Endodermal cell (in vitro differentiated cells): ENCODE measurements around the gene PDHX. TPM values are rescaled to one million over a fixed set of nuclear protein-coding genes. Genes with fewer than 3 reads are reported as not detected.

Experiments
- DNase-seq: peaks from one replicate; pipeline ENCODE4 v3.0.0-alpha.2; 2017
- H3K27ac ChIP-seq: 2 replicates; pipeline ENCODE4 v1.5.1; 2013; ENCODE audit warnings: mild to moderate bottlenecking, low read depth, low read length, moderate library complexity
- H3K27me3 ChIP-seq: 2 replicates; pipeline ENCODE4 v1.6.1; 2013; ENCODE audit warnings: mild to moderate bottlenecking, low read length, moderate library complexity; ENCODE audit not compliant: insufficient read depth, control insufficient read depth, poor library complexity, severe bottlenecking
- H3K36me3 ChIP-seq: 2 replicates; pipeline ENCODE4 v1.7.0; 2013; ENCODE audit warnings: mild to moderate bottlenecking, low read length, moderate library complexity; ENCODE audit not compliant: control insufficient read depth, insufficient read depth
- H3K4me1 ChIP-seq: one replicate; pipeline ENCODE4 v1.7.0; 2013; ENCODE audit warnings: low read length; ENCODE audit not compliant: control insufficient read depth, insufficient read depth
- H3K4me3 ChIP-seq: 2 replicates; pipeline ENCODE4 v1.5.1; 2013; ENCODE audit warnings: mild to moderate bottlenecking, low read length, moderate library complexity
- H3K9ac ChIP-seq: 2 replicates; pipeline ENCODE4 v1.6.1; 2013; ENCODE audit warnings: mild to moderate bottlenecking, low read length, moderate library complexity; ENCODE audit not compliant: poor library complexity, severe bottlenecking; ENCODE audit errors: extremely low read depth
- H3K9me3 ChIP-seq: 2 replicates; pipeline ENCODE4 v1.6.1; 2013; ENCODE audit warnings: mild to moderate bottlenecking, low read length, moderate library complexity; ENCODE audit not compliant: control insufficient read depth
- H3K27ac Mint-ChIP-seq: 2 replicates; pipeline ENCODE4 v1.8.0; 2020; ENCODE audit warnings: mixed read lengths
- H3K27me3 Mint-ChIP-seq: 2 replicates; pipeline ENCODE4 v1.8.0; 2021; ENCODE audit warnings: mild to moderate bottlenecking, mixed read lengths; ENCODE audit not compliant: insufficient read depth
- H3K36me3 Mint-ChIP-seq: 2 replicates; pipeline ENCODE4 v1.8.0; 2020; ENCODE audit warnings: low read depth, mixed read lengths
- H3K4me1 Mint-ChIP-seq: 2 replicates; pipeline ENCODE4 v1.8.0; 2020; ENCODE audit warnings: mixed read lengths
- H3K4me3 Mint-ChIP-seq: 2 replicates; pipeline ENCODE4 v1.8.0; 2020; ENCODE audit warnings: mild to moderate bottlenecking, moderate library complexity, mixed read lengths
- H3K9me3 Mint-ChIP-seq: 2 replicates; pipeline ENCODE4 v1.8.0; 2020; ENCODE audit warnings: mild to moderate bottlenecking, mixed read lengths
- WGBS, 2 experiments: methylation state at CpG; one replicate each; pipeline versions ENCODE4 v1.1.5 to v1.1.7; 2013; ENCODE audit warnings: missing lambda C conversion rate in 2 of 2, mixed read lengths in 1 of 2; ENCODE audit not compliant: insufficient coverage in 1 of 2, insufficient read length in 1 of 2; 5-methylcytosine and 5-hydroxymethylcytosine counted together
- total RNA-seq, 2 donors: library from RNA; stranded (reverse); fragmentation: NEBNext Ultra II Directional in 1 of 2; extraction: Animal tissue kit (Norgen Biotek cat#: 25700) in 1 of 2; gene quantifications; 2 replicates in 1 of 2; 3 replicates in 1 of 2; pipeline ENCODE4 v1.2.1, GENCODE V29; 2021
- TF ChIP-seq, protein P1 (sequence below): fragments of 200-600 bp; sonication (generic); conservative IDR thresholded peaks from 2 replicates; pipeline ENCODE4 v1.5.0; 2021; ENCODE audit warnings: antibody characterized with exemption, mild to moderate bottlenecking

Gene PDHX
- total RNA-seq, 2 donors from 2014 or later, result 42.0 to 48.6 TPM

DNA sequence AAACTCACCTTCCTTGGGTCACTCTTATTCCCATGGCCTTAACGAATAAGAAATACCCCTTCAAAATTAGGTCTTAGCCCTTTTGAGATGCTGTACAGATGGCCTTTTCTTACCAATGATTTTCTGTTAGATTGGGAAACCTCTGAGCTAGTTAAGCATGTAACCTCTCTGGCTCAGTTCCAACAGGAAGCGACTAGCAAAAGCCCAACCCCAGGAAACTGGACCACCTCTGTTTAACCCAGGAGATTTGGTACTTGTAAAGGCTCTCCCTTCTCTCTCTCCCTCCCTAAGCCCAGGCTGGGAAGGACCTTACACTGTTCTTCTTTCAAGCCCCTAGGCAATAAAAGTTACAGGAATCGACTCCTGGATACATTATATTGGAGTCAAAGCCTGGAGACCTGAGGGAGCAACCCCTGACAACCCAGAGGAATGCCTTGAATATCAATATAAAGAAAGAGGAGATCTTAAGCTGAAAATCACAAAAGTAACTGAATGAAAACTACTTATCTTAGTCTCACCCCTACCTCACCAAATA, 11.9 kb upstream of the PDHX start:
- TF ChIP-seq, protein P1, sequence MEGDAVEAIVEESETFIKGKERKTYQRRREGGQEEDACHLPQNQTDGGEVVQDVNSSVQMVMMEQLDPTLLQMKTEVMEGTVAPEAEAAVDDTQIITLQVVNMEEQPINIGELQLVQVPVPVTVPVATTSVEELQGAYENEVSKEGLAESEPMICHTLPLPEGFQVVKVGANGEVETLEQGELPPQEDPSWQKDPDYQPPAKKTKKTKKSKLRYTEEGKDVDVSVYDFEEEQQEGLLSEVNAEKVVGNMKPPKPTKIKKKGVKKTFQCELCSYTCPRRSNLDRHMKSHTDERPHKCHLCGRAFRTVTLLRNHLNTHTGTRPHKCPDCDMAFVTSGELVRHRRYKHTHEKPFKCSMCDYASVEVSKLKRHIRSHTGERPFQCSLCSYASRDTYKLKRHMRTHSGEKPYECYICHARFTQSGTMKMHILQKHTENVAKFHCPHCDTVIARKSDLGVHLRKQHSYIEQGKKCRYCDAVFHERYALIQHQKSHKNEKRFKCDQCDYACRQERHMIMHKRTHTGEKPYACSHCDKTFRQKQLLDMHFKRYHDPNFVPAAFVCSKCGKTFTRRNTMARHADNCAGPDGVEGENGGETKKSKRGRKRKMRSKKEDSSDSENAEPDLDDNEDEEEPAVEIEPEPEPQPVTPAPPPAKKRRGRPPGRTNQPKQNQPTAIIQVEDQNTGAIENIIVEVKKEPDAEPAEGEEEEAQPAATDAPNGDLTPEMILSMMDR, result no peak
- 80 to 96% methylated on average over 1 to 3 of the region's 3 CpGs for whole genome bisulfite sequencing, 2 experiments

GRCh38 chr11:34905666-34906065, 10.8 kb upstream of the PDHX start:
- Histone ChIP-seq H3K27ac (no peak overlapping the region), H3K4me3 (no peak overlapping the region), H3K36me3 (peaks cover 40% of the 10 kb centered on the region), H3K27me3 (no peaks in the 10 kb centered on the region), H3K9me3 (peaks cover 33% of the 10 kb centered on the region), H3K9ac (no peak overlapping the region), H3K4me1 (no peaks in the 10 kb centered on the region)
- H3K27me3 Mint-ChIP-seq, result no peaks in the 10 kb centered on the region
- no peaks in the 10 kb centered on the region for H3K4me1 Mint-ChIP-seq
- H3K27ac Mint-ChIP-seq, result no peak overlapping the region
- no peak for DNase-seq
- TF ChIP-seq, protein P1, result no peak
- WGBS, 2 experiments, result 92 to 95% methylated on average over 5 to 7 of the region's 7 CpGs
- peaks cover 24% of the 10 kb centered on the region for H3K9me3 Mint-ChIP-seq
- H3K4me3 Mint-ChIP-seq, result no peak overlapping the region
- H3K36me3 Mint-ChIP-seq, result peaks cover 34% of the 10 kb centered on the region

More for the DNA sequence above, 11.9 kb upstream of the PDHX start:
- Mint-ChIP-seq H3K36me3 (peaks cover 46% of the 10 kb centered on the region), H3K9me3 (peaks cover 36% of the 10 kb centered on the region), H3K27me3 (no peaks in the 10 kb centered on the region), H3K27ac (no peak overlapping the region), H3K4me1 (no peaks in the 10 kb centered on the region), H3K4me3 (no peak overlapping the region)
- H3K27ac ChIP-seq, result no peak overlapping the region
- H3K9ac ChIP-seq, result no peak overlapping the region
- H3K4me1 ChIP-seq, result no peaks in the 10 kb centered on the region
- H3K36me3 ChIP-seq, result peaks cover 48% of the 10 kb centered on the region
- DNase-seq, result no peak
- no peaks in the 10 kb centered on the region for H3K27me3 ChIP-seq
- peaks cover 45% of the 10 kb centered on the region for H3K9me3 ChIP-seq
- no peak overlapping the region for H3K4me3 ChIP-seq

DNA sequence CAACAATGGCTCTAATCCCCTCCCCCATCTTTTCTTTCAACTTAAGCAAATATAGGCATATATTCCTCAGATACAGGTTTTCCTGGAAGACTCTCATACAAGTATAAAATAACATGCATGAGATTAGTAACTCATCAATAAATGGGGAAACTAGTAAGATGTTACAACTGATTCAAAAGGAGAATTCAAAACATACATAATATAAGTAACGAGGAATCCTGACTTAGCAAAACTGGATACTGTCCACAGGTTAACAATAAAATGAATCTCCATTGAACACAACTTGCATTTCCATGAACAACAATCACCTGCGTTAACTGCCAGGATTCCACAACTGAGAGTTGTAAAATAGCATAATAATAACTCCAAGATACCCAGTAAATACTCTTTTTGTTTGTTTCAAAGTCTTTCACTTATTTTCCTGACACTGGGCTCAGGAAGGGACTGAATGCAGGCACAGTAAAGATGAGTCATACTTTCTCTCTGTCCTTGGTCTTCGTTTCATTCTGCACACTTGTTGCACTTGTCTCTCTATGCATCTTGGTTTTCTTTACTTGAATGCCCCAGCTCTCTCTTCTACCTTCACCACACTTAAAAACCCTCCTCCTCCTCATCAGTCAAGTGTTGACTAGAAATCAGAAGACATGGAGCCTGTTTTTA, 8.4 kb upstream of the PDHX start:
- no peak for DNase-seq
- H3K4me1 Mint-ChIP-seq, result no peaks in the 10 kb centered on the region
- Histone ChIP-seq H3K9me3 (peaks cover 10% of the 10 kb centered on the region), H3K9ac (no peak overlapping the region), H3K27me3 (no peaks in the 10 kb centered on the region), H3K27ac (no peak overlapping the region), H3K4me1 (no peaks in the 10 kb centered on the region), H3K4me3 (no peak overlapping the region), H3K36me3 (peaks cover 31% of the 10 kb centered on the region)
- TF ChIP-seq, protein P1, result no peak
- WGBS, 2 experiments, result 60 to 91% methylated on average over 1 to 3 of the region's 3 CpGs
- H3K27ac Mint-ChIP-seq, result no peak overlapping the region
- H3K27me3 Mint-ChIP-seq, result no peaks in the 10 kb centered on the region
- H3K36me3 Mint-ChIP-seq, result peaks cover 19% of the 10 kb centered on the region
- no peak overlapping the region for H3K4me3 Mint-ChIP-seq
- peaks cover 2% of the 10 kb centered on the region for H3K9me3 Mint-ChIP-seq
